SK-N-SH treated with all-trans-retinoic acid at 6 μM for 48 hours (cell line): ENCODE measurements around the gene DSCAM.

ENCODE experiments used
- ATAC-seq: fragments of 200-7000 bp; cut with Tn5 transposase; 3 replicates; pipeline ENCODE4 v1.9.1; 2020; ENCODE audit warnings: mild to moderate bottlenecking, moderate library complexity
- BACH2 ChIP-seq: fragments of 250-450 bp; sonication (Bioruptor Pico); IDR thresholded peaks from 2 replicates; pipeline ENCODE4 v1.9.0; 2021; ENCODE audit warnings: mild to moderate bottlenecking, borderline replicate concordance
- CREB5 ChIP-seq: fragments of 250-450 bp; sonication (Bioruptor Pico); IDR thresholded peaks from 2 replicates; pipeline ENCODE4 v1.5.1; 2020; ENCODE audit warnings: low read depth, mild to moderate bottlenecking, moderate library complexity
- CSDC2 ChIP-seq: fragments of 250-450 bp; sonication (Bioruptor Pico); IDR thresholded peaks from 2 replicates; pipeline ENCODE4 v1.5.0; 2020; ENCODE audit warnings: mild to moderate bottlenecking, moderate library complexity
- ESRRG ChIP-seq: fragments of 250-450 bp; sonication (Bioruptor Pico); IDR thresholded peaks from 2 replicates; pipeline ENCODE4 v1.6.1; 2021; ENCODE audit warnings: mild to moderate bottlenecking
- GLIS3 ChIP-seq: fragments of 250-450 bp; sonication (Bioruptor Pico); IDR thresholded peaks from 2 replicates; pipeline ENCODE4 v1.5.0; 2020; ENCODE audit warnings: mild to moderate bottlenecking, moderate library complexity
- PATZ1 ChIP-seq: fragments of 250-450 bp; sonication (Bioruptor Pico); IDR thresholded peaks from 2 replicates; pipeline ENCODE4 v1.8.0; 2020; ENCODE audit warnings: mild to moderate bottlenecking, moderate library complexity, borderline replicate concordance
- POU6F1 ChIP-seq: fragments of 250-450 bp; sonication (Bioruptor Pico); IDR thresholded peaks from 2 replicates; pipeline ENCODE4 v1.8.0; 2021; ENCODE audit warnings: low read depth, mild to moderate bottlenecking, moderate library complexity, borderline replicate concordance
- PPARA ChIP-seq: fragments of 250-450 bp; sonication (Bioruptor Pico); IDR thresholded peaks from 2 replicates; pipeline ENCODE4 v1.5.0; 2020; ENCODE audit warnings: mild to moderate bottlenecking, borderline replicate concordance
- RARB ChIP-seq: fragments of 250-450 bp; sonication (Bioruptor Pico); IDR thresholded peaks from 2 replicates; pipeline ENCODE4 v1.8.0; 2021; ENCODE audit warnings: mild to moderate bottlenecking, moderate library complexity
- SNAI2 ChIP-seq: fragments of 250-450 bp; sonication (Bioruptor Pico); IDR thresholded peaks from 2 replicates; pipeline ENCODE4 v1.5.0; 2020; ENCODE audit warnings: mild to moderate bottlenecking, moderate library complexity
- TOX ChIP-seq: fragments of 250-450 bp; sonication (Bioruptor Pico); IDR thresholded peaks from 2 replicates; pipeline ENCODE4 v1.8.0; 2021; ENCODE audit warnings: mild to moderate bottlenecking, moderate library complexity, borderline replicate concordance
- TSHZ2 ChIP-seq: fragments of 250-450 bp; sonication (Bioruptor Pico); IDR thresholded peaks from 2 replicates; pipeline ENCODE4 v1.5.0; 2020; ENCODE audit warnings: mild to moderate bottlenecking, moderate library complexity
- ZFP3 ChIP-seq: fragments of 250-450 bp; sonication (Bioruptor Pico); IDR thresholded peaks from 2 replicates; pipeline ENCODE4 v1.5.0; 2020; ENCODE audit warnings: mild to moderate bottlenecking, moderate library complexity
- ZNF565 ChIP-seq: fragments of 450-650 bp; formaldehyde crosslinking; conservative IDR thresholded peaks from 2 replicates; pipeline ENCODE4 v1.5.0; 2020; ENCODE audit warnings: low read depth, mild to moderate bottlenecking, moderate library complexity
- ZNF70 ChIP-seq: fragments of 450-650 bp; formaldehyde crosslinking; IDR thresholded peaks from 2 replicates; pipeline ENCODE4 v1.5.0; 2020; ENCODE audit warnings: mild to moderate bottlenecking, moderate library complexity
- ZNF8 ChIP-seq: fragments of 450-650 bp; formaldehyde crosslinking; IDR thresholded peaks from 2 replicates; pipeline ENCODE4 v1.5.0; 2020; ENCODE audit warnings: mild to moderate bottlenecking, moderate library complexity

DSCAM gene

GRCh38 chr21:40605094-40605493 lies 241.9 kb downstream of the DSCAM start:
- no peak for TF ChIP-seq ZFP3 (CRISPR knock-in tag)
- no peak for TF ChIP-seq RARB (CRISPR knock-in tag)
- TF ChIP-seq ZNF70 (CRISPR knock-in tag), result no peak
- TF ChIP-seq TSHZ2, result no peak
- TF ChIP-seq ESRRG, result no peak
- no peak for TF ChIP-seq BACH2 (CRISPR knock-in tag)
- TF ChIP-seq SNAI2 (CRISPR knock-in tag), result no peak
- no peak for TF ChIP-seq CREB5
- no peak for TF ChIP-seq TOX (CRISPR knock-in tag)
- TF ChIP-seq, all 23 proteins: peak for 0
- no peak for ATAC-seq

- TF ChIP-seq TSHZ2 (no peak), POU6F1 (CRISPR knock-in tag) (no peak), BACH2 (CRISPR knock-in tag) (no peak), PATZ1 (CRISPR knock-in tag) (no peak), RARB (CRISPR knock-in tag) (no peak), PPARA (no peak), ZNF8 (CRISPR knock-in tag) (no peak), GLIS3 (CRISPR knock-in tag) (no peak)
- no peak for ATAC-seq
These were observed 243.2 kb downstream of the DSCAM start for GRCh38 chr21:40603774-40604173.

GRCh38 chr21:40602080-40602479 lies 244.9 kb downstream of the DSCAM start:
- ATAC-seq, result no peak
- no peak for TF ChIP-seq GLIS3 (CRISPR knock-in tag)
- no peak for TF ChIP-seq PPARA
- TF ChIP-seq ZNF565 (CRISPR knock-in tag), result no peak
- no peak for TF ChIP-seq BACH2 (CRISPR knock-in tag)
- no peak for TF ChIP-seq TSHZ2
- TF ChIP-seq ZNF70 (CRISPR knock-in tag), result no peak
- no peak for TF ChIP-seq CREB5
- no peak for TF ChIP-seq RARB (CRISPR knock-in tag)
- no peak for TF ChIP-seq TOX (CRISPR knock-in tag)
- no peak for TF ChIP-seq ZFP3 (CRISPR knock-in tag)
- TF ChIP-seq POU6F1 (CRISPR knock-in tag), result no peak
- TF ChIP-seq PATZ1 (CRISPR knock-in tag), result no peak
- no peak for TF ChIP-seq CSDC2 (CRISPR knock-in tag)
